IMR-90 (cell line): ENCODE data around the gene ADCY5.

Source experiments
- CEBPB ChIP-seq: IDR thresholded peaks from 2 replicates; pipeline ENCODE4 v1.6.1; 2012; ENCODE audit warnings: low read depth, low read length, improper control_type of control experiment
- CHD1 ChIP-seq: IDR thresholded peaks from 2 replicates; pipeline ENCODE4 v1.6.1; 2012; ENCODE audit warnings: low read depth, low read length, improper control_type of control experiment
- MXI1 ChIP-seq: IDR thresholded peaks from 2 replicates; pipeline ENCODE4 v1.6.1; 2012; ENCODE audit warnings: low read depth, mild to moderate bottlenecking, low read length, moderate library complexity, borderline replicate concordance
- POLR2A ChIP-seq: IDR thresholded peaks from 2 replicates; pipeline ENCODE4 v1.6.1; 2012; ENCODE audit warnings: mild to moderate bottlenecking, low read depth, low read length
- RAD21 ChIP-seq: IDR thresholded peaks from 2 replicates; pipeline ENCODE4 v1.6.1; 2012; ENCODE audit warnings: low read length, improper control_type of control experiment
- RCOR1 ChIP-seq: IDR thresholded peaks from 2 replicates; pipeline ENCODE4 v1.6.1; 2012; ENCODE audit warnings: mild to moderate bottlenecking, low read length, improper control_type of control experiment; ENCODE audit not compliant: insufficient replicate concordance
- SMC3 ChIP-seq: fragments of 150-350 bp; IDR thresholded peaks from 2 replicates; pipeline ENCODE4 v1.6.1; 2016; ENCODE audit warnings: low read depth, mild to moderate bottlenecking, antibody characterized with exemption, low read length, moderate library complexity
- TF ChIP-seq, protein P1 (sequence below): conservative IDR thresholded peaks from 2 replicates; pipeline ENCODE4 v1.5.1; 2012; ENCODE audit warnings: mild to moderate bottlenecking, low read depth, low read length, improper control_type of control experiment

DNA sequence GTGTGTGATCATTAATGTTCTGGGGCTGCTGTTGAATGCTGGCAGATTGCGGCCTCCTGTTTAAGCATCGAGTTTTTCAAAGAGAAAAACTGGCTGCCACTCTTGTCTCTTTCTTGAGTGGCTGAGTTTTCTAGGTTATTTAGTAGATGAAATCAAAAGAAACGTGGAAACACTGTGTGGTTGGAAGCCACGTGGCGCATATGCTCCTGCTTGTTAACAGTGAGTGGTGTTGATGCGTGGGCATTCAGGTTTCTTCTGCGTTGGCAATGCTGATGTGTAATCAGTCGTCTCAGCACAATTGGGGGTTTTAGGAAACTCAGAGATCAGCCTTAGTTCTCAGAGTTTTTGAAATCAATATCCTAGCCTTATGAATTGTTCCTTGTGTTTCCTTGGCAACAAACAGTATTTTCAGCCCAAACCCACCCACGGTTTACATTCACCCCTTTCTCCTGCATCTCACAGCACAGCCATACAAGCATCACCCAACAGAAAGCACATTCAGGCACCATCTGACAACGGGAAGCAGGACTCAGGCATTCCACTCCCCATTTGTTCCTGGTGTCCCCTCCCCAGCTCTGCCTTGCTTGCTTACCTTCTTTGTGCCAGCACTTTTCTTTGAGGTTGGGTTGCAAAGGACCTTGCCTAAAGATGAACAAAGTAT lies 172.4 kb downstream of the ADCY5 start:
- TF ChIP-seq CHD1 (no peak), CEBPB (no peak), POLR2A (no peak), SMC3 (no peak), MXI1 (no peak), RAD21 (no peak), RCOR1 (no peak)
- TF ChIP-seq, protein P1, sequence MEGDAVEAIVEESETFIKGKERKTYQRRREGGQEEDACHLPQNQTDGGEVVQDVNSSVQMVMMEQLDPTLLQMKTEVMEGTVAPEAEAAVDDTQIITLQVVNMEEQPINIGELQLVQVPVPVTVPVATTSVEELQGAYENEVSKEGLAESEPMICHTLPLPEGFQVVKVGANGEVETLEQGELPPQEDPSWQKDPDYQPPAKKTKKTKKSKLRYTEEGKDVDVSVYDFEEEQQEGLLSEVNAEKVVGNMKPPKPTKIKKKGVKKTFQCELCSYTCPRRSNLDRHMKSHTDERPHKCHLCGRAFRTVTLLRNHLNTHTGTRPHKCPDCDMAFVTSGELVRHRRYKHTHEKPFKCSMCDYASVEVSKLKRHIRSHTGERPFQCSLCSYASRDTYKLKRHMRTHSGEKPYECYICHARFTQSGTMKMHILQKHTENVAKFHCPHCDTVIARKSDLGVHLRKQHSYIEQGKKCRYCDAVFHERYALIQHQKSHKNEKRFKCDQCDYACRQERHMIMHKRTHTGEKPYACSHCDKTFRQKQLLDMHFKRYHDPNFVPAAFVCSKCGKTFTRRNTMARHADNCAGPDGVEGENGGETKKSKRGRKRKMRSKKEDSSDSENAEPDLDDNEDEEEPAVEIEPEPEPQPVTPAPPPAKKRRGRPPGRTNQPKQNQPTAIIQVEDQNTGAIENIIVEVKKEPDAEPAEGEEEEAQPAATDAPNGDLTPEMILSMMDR: no peak
